Smooth muscle cell (in vitro differentiated cells): Measurements from ENCODE around the gene DIS3L2. TPM values are rescaled to one million over a fixed set of nuclear protein-coding genes. Genes with fewer than 3 reads are reported as not detected.

ENCODE experiments used
- DNase-seq: peaks from one replicate; lab custom pipeline; 2025; ENCODE audit not compliant: unreplicated experiment; lab: John Stamatoyannopoulos, UW
- H2AFZ ChIP-seq: fragments of 200-600 bp; sonication (generic); 2 replicates; pipeline ENCODE4 v1.6.0; 2016; ENCODE audit warnings: antibody characterized with exemption, low read depth, mild to moderate bottlenecking
- H3F3A ChIP-seq: fragments of 200-600 bp; sonication (generic); 2 replicates; pipeline ENCODE4 v1.6.0; 2017; ENCODE audit warnings: antibody characterized with exemption, low read depth
- H3K27ac ChIP-seq: fragments of 200-600 bp; sonication (generic); 2 replicates; pipeline ENCODE4 v1.5.1; 2016; ENCODE audit warnings: low read depth, mild to moderate bottlenecking
- H3K27me3 ChIP-seq: fragments of 200-600 bp; sonication (generic); 2 replicates; pipeline ENCODE4 v1.6.1; 2016; ENCODE audit warnings: low read depth, mild to moderate bottlenecking
- H3K36me3 ChIP-seq: fragments of 200-600 bp; sonication (generic); 2 replicates; pipeline ENCODE4 v1.5.1; 2016; ENCODE audit warnings: low read depth
- H3K4me1 ChIP-seq: fragments of 200-600 bp; sonication (generic); 2 replicates; pipeline ENCODE4 v1.5.1; 2016; ENCODE audit warnings: low read depth
- H3K4me2 ChIP-seq: fragments of 200-600 bp; sonication (generic); 2 replicates; pipeline ENCODE4 v1.6.0; 2016; ENCODE audit warnings: mild to moderate bottlenecking
- H3K4me3 ChIP-seq: fragments of 200-600 bp; sonication (generic); 2 replicates; pipeline ENCODE4 v1.5.1; 2016; ENCODE audit warnings: mild to moderate bottlenecking
- H3K79me2 ChIP-seq: fragments of 200-600 bp; sonication (generic); 2 replicates; pipeline ENCODE4 v1.6.0; 2016; ENCODE audit warnings: low read depth, mild to moderate bottlenecking
- H3K9ac ChIP-seq: fragments of 200-600 bp; sonication (generic); 2 replicates; pipeline ENCODE4 v1.6.0; 2016; ENCODE audit warnings: low read depth
- H3K9me3 ChIP-seq: fragments of 200-600 bp; sonication (generic); replicated peaks from 2 replicates; pipeline ENCODE4 v1.5.1; 2016; ENCODE audit warnings: low read depth
- H4K20me1 ChIP-seq: fragments of 200-600 bp; sonication (generic); 2 replicates; pipeline ENCODE4 v1.6.0; 2016; ENCODE audit warnings: low read depth
- WGBS: methylation state at CpG from one replicate; pipeline ENCODE4 v1.1.7; 2016; ENCODE audit warnings: low lambda C conversion rate; 5-methylcytosine and 5-hydroxymethylcytosine counted together
- polyA plus RNA-seq: library from polyadenylated mRNA; unstranded; fragments of >200 nt; fragmentation: Nextera tagmentation; extraction: Ambion mirVana; gene quantifications from 2 replicates; pipeline ENCODE4 v1.2.1, GENCODE V29; 2016
- total RNA-seq: library from RNA; depleted of rRNA; stranded (reverse); fragments of >200 nt; gene quantifications from 2 replicates; pipeline ENCODE4 v1.2.3, GENCODE V29; 2014
- TF ChIP-seq, protein P1 (sequence below): fragments of 200-600 bp; sonication (generic); IDR thresholded peaks from 2 replicates; pipeline ENCODE4 v1.5.1; 2017; ENCODE audit warnings: borderline replicate concordance, mild to moderate bottlenecking, antibody characterized with exemption; ENCODE audit not compliant: insufficient read depth, poor library complexity, severe bottlenecking

DIS3L2 gene
- total and polyA plus RNA-seq, 2 experiments from 2014 or later, result 11.4 to 25.2 TPM

GRCh38 chr2:231987124-231987727 lies 25.7 kb downstream of the DIS3L2 start:
- Histone ChIP-seq H3F3A (no peaks in the 10 kb centered on the region), H3K79me2 (peaks cover 47% of the 10 kb centered on the region), H3K9ac (no peak overlapping the region), H3K9me3 (no peaks in the 10 kb centered on the region), H3K27ac (no peak overlapping the region), H2AFZ (no peak overlapping the region), H3K4me2 (no peak overlapping the region), H4K20me1 (peaks cover 78% of the 10 kb centered on the region), H3K4me3 (no peak overlapping the region), H3K4me1 (no peaks in the 10 kb centered on the region), H3K27me3 (no peaks in the 10 kb centered on the region), H3K36me3 (no peaks in the 10 kb centered on the region)
- WGBS, result 95% methylated on average over 5 of the region's 5 CpGs
- DNase-seq, result no peak
- TF ChIP-seq, protein P1, sequence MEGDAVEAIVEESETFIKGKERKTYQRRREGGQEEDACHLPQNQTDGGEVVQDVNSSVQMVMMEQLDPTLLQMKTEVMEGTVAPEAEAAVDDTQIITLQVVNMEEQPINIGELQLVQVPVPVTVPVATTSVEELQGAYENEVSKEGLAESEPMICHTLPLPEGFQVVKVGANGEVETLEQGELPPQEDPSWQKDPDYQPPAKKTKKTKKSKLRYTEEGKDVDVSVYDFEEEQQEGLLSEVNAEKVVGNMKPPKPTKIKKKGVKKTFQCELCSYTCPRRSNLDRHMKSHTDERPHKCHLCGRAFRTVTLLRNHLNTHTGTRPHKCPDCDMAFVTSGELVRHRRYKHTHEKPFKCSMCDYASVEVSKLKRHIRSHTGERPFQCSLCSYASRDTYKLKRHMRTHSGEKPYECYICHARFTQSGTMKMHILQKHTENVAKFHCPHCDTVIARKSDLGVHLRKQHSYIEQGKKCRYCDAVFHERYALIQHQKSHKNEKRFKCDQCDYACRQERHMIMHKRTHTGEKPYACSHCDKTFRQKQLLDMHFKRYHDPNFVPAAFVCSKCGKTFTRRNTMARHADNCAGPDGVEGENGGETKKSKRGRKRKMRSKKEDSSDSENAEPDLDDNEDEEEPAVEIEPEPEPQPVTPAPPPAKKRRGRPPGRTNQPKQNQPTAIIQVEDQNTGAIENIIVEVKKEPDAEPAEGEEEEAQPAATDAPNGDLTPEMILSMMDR, result no peak

- H3K9ac ChIP-seq, result no peak overlapping the region
- no peak overlapping the region for H3K27ac ChIP-seq
- TF ChIP-seq, protein P1, result no peak
- H2AFZ ChIP-seq, result no peak overlapping the region
- H3K4me1 ChIP-seq, result no peaks in the 10 kb centered on the region
- 56% methylated on average over 8 of the region's 8 CpGs for WGBS
- no peaks in the 10 kb centered on the region for H3F3A ChIP-seq
- H3K9me3 ChIP-seq, result no peaks in the 10 kb centered on the region
- H3K27me3 ChIP-seq, result no peaks in the 10 kb centered on the region
- H3K4me2 ChIP-seq, result no peak overlapping the region
- no peak overlapping the region for H3K4me3 ChIP-seq
- peaks cover 37% of the 10 kb centered on the region for H3K79me2 ChIP-seq
- DNase-seq, result no peak
- H3K36me3 ChIP-seq, result no peaks in the 10 kb centered on the region
- H4K20me1 ChIP-seq, result peaks cover 80% of the 10 kb centered on the region
Measured at GRCh38 chr2:231988179-231988866, 26.8 kb downstream of the DIS3L2 start.

GRCh38 chr2:231991664-231992063 lies 30.2 kb downstream of the DIS3L2 start:
- no peak for DNase-seq

More at GRCh38 chr2:231991664-231992063, 30.2 kb downstream of the DIS3L2 start:
- H4K20me1 ChIP-seq, result peaks cover 85% of the 10 kb centered on the region
- no peaks in the 10 kb centered on the region for H3K27me3 ChIP-seq
- no peaks in the 10 kb centered on the region for H3K36me3 ChIP-seq
- no peak overlapping the region for H2AFZ ChIP-seq
- no peak overlapping the region for H3K9ac ChIP-seq
- no peak overlapping the region for H3K27ac ChIP-seq
- no peaks in the 10 kb centered on the region for H3K4me1 ChIP-seq
- TF ChIP-seq, protein P1, result no peak
- H3K9me3 ChIP-seq, result no peaks in the 10 kb centered on the region
- peaks cover 37% of the 10 kb centered on the region for H3K79me2 ChIP-seq
- H3K4me3 ChIP-seq, result no peak overlapping the region
- 49% methylated on average over 3 of the region's 3 CpGs for WGBS
- no peaks in the 10 kb centered on the region for H3F3A ChIP-seq
- H3K4me2 ChIP-seq, result no peak overlapping the region
